A549 (cell line): ENCODE measurements around the gene NRXN3. TPM values are rescaled to one million over a fixed set of nuclear protein-coding genes. Genes with fewer than 3 reads are reported as not detected.
A peak's percentile ranks its signal among the peaks of the same experiment; 100 is the strongest.

Experiments
- ATAC-seq, 2 experiments: fragments of 200-7000 bp in 1 of 2; fragments of >200 bp in 1 of 2; cut with Nextera tagmentation in 1 of 2; cut with Tn5 transposase in 1 of 2; 3 replicates each; pipeline versions ENCODE4 v1.8.0 to v1.9.1; 2018 to 2020; ENCODE audit warnings: mild to moderate bottlenecking in 1 of 2, moderate library complexity in 1 of 2
- CTCF ChIA-PET: fragments of 300-600 bp; sonication (Branson Sonifier 250); formaldehyde crosslinking; extraction: SDS; loops from one replicate; lab custom pipeline; 2021; ENCODE audit warnings: antibody characterized with exemption, inconsistent platforms; lab: Yijun Ruan, JAX
- POLR2A ChIA-PET: fragments of 350-600 bp; formaldehyde crosslinking; extraction: SDS; loops from one replicate; lab custom pipeline; 2021; ENCODE audit warnings: antibody characterized with exemption, inconsistent platforms; lab: Yijun Ruan, JAX
- DNase-seq, 2 experiments: peaks; one replicate each; pipeline versions ENCODE4 v3.0.0 to v3.0.0-alpha.2; 2011 to 2016; ENCODE audit warnings: low read depth in 1 of 2, low spot score in 1 of 2
- FAIRE-seq: peaks from 2 replicates; lab custom pipeline; 2011; peaks lifted over from hg19 to GRCh38; lab: Jason Lieb, UNC
- H3K27ac ChIP-seq, 2 experiments: fragments of >200 bp; sonication (Bioruptor Twin); formaldehyde crosslinking; 3 replicates each; pipeline ENCODE4 v1.5.1; 2016 to 2017
- H3K4me1 ChIP-seq: fragments of >200 bp; sonication (Bioruptor Twin); formaldehyde crosslinking; 3 replicates; pipeline ENCODE4 v1.6.1; 2016
- H3K4me2 ChIP-seq: fragments of >200 bp; sonication (Bioruptor Twin); formaldehyde crosslinking; 3 replicates; pipeline ENCODE4 v1.6.1; 2016
- H3K4me3 ChIP-seq: fragments of >200 bp; sonication (Bioruptor Twin); formaldehyde crosslinking; 3 replicates; pipeline ENCODE4 v1.5.1; 2016
- H3K9me3 ChIP-seq: fragments of >200 bp; sonication (Bioruptor Twin); formaldehyde crosslinking; 3 replicates; pipeline ENCODE4 v1.6.1; 2016
- CEBPB ChIP-seq, 2 experiments: fragments of >200 bp in 1 of 2; sonication (Bioruptor Twin) in 1 of 2; formaldehyde crosslinking in 1 of 2; IDR thresholded peaks; 2 replicates each; pipeline ENCODE4 v1.6.1; 2012 to 2016
- CTCF ChIP-seq: fragments of >200 bp; sonication (Bioruptor Twin); formaldehyde crosslinking; IDR thresholded peaks from 3 replicates; pipeline ENCODE4 v1.5.1; 2016
- EHF ChIP-seq: fragments of 250-450 bp; sonication (Bioruptor Pico); IDR thresholded peaks from 2 replicates; pipeline ENCODE4 v1.5.0; 2020; ENCODE audit warnings: mild to moderate bottlenecking
- EP300 ChIP-seq, 2 experiments: fragments of >200 bp; sonication (Bioruptor Twin); formaldehyde crosslinking; IDR thresholded peaks; 2 replicates in 1 of 2; 3 replicates in 1 of 2; pipeline ENCODE4 v1.6.1; 2016 to 2017
- ESRRA ChIP-seq: fragments of 150-350 bp; IDR thresholded peaks from 2 replicates; pipeline ENCODE4 v1.6.1; 2014; ENCODE audit warnings: mild to moderate bottlenecking, low read length, borderline replicate concordance
- FOSL2 ChIP-seq, 2 experiments: fragments of 450-650 bp in 1 of 2; fragments of >200 bp in 1 of 2; sonication (Bioruptor Twin) in 1 of 2; formaldehyde crosslinking; IDR thresholded peaks; 2 replicates each; pipeline versions ENCODE4 v1.5.0 to v1.6.1; 2016 to 2020; ENCODE audit warnings: mild to moderate bottlenecking in 1 of 2, moderate library complexity in 1 of 2
- FOXS1 ChIP-seq: fragments of 250-450 bp; sonication (Bioruptor Pico); IDR thresholded peaks from 2 replicates; pipeline ENCODE4 v1.5.0; 2020; ENCODE audit warnings: mild to moderate bottlenecking, moderate library complexity
- HES2 ChIP-seq: fragments of >200 bp; sonication (Bioruptor Twin); formaldehyde crosslinking; IDR thresholded peaks from 2 replicates; pipeline ENCODE4 v1.6.1; 2016
- HOXA7 ChIP-seq: fragments of 250-450 bp; sonication (Bioruptor Pico); IDR thresholded peaks from 2 replicates; pipeline ENCODE4 v1.5.0; 2020; ENCODE audit warnings: mild to moderate bottlenecking, moderate library complexity
- KDM1A ChIP-seq: fragments of 200-600 bp; sonication (generic); IDR thresholded peaks from 2 replicates; pipeline ENCODE4 v1.6.1; 2016; ENCODE audit warnings: low read depth, mild to moderate bottlenecking
- NFE2L2 ChIP-seq: fragments of 150-350 bp; conservative IDR thresholded peaks from 2 replicates; pipeline ENCODE4 v1.6.1; 2014; ENCODE audit warnings: low read length
- NPAS2 ChIP-seq: fragments of 250-450 bp; sonication (Bioruptor Pico); IDR thresholded peaks from 2 replicates; pipeline ENCODE4 v1.8.0; 2022; ENCODE audit warnings: mild to moderate bottlenecking, moderate library complexity, borderline replicate concordance
- NR3C1 ChIP-seq: fragments of >200 bp; sonication (Bioruptor Twin); formaldehyde crosslinking; IDR thresholded peaks from 3 replicates; pipeline ENCODE4 v1.6.1; 2017
- POLR2A ChIP-seq: IDR thresholded peaks from 2 replicates; pipeline ENCODE4 v1.6.1; 2012; ENCODE audit warnings: mild to moderate bottlenecking, low read length
- REST ChIP-seq: fragments of 200-600 bp; sonication (generic); IDR thresholded peaks from 2 replicates; pipeline ENCODE4 v1.6.1; 2016; ENCODE audit warnings: antibody characterized with exemption, mild to moderate bottlenecking, moderate library complexity
- RFX5 ChIP-seq: fragments of 450-650 bp; IDR thresholded peaks from 2 replicates; pipeline ENCODE4 v1.7.1; 2014; ENCODE audit warnings: antibody characterized with exemption, mild to moderate bottlenecking, moderate library complexity
- ZC3H11A ChIP-seq: fragments of 450-650 bp; IDR thresholded peaks from 2 replicates; pipeline ENCODE4 v1.6.1; 2014; ENCODE audit warnings: antibody characterized with exemption, mild to moderate bottlenecking
- WGBS: methylation state at CpG from one replicate; pipeline ENCODE4 v1.1.6; 2017; ENCODE audit errors: missing lambda C conversion rate; 5-methylcytosine and 5-hydroxymethylcytosine counted together
- polyA plus RNA-seq, 4 experiments: library from polyadenylated mRNA; depleted of rRNA in 3 of 4; stranded (reverse); fragments of >200 nt; fragmentation: RNase III in 1 of 4; extraction: RNeasy Plus Mini Kit Qiagen cat#74134 plus additional on column Dnase treatment in 1 of 4; gene quantifications; 2 replicates in 3 of 4; 3 replicates in 1 of 4; pipeline ENCODE4 v1.2.3, GENCODE V29; 2011 to 2017
- TF ChIP-seq, protein P1 (sequence below): fragments of 150-350 bp; IDR thresholded peaks from 2 replicates; pipeline ENCODE4 v1.6.1; 2014; ENCODE audit warnings: low read depth, mild to moderate bottlenecking, low read length
- TF ChIP-seq, protein P2 (sequence below): fragments of >200 bp; sonication (Bioruptor Twin); formaldehyde crosslinking; IDR thresholded peaks from 3 replicates; pipeline ENCODE4 v1.6.1; 2016

NRXN3 gene
- polyA plus RNA-seq, 2 of the 4 experiments (the other 2 are of a cell fraction): 0.62 to 2.3 TPM

- WGBS: 64% methylated on average over 3 of the region's 3 CpGs
- Histone ChIP-seq H3K27ac (peak overlapping the region in 1 of 2 experiments; percentile 37; a peak in 3 of 6 replicates), H3K9me3 (no peaks in the 10 kb centered on the region), H3K4me3 (no peak overlapping the region), H3K4me2 (0 out of 3 replicates have a peak overlapping the region, but pooled peaks have one; percentile 16), H3K4me1 (peaks cover 29% of the 10 kb centered on the region)
- CTCF ChIA-PET: no interaction called here
- ATAC-seq: no peak
- no peak for DNase-seq
- FAIRE-seq: no peak
- POLR2A ChIA-PET: no interaction called here
- no peak for TF ChIP-seq HES2
These were observed 1408.3 kb downstream of the NRXN3 start for GRCh38 chr14:79578470-79578869.

GRCh38 chr14:79580414-79580813, 1410.2 kb downstream of the NRXN3 start:
- H3K4me3 ChIP-seq: no peak overlapping the region
- no peak for DNase-seq
- H3K9me3 ChIP-seq: no peaks in the 10 kb centered on the region
- no peak for ATAC-seq
- POLR2A ChIA-PET: no interaction called here
- H3K4me2 ChIP-seq: no peak overlapping the region
- no peak for FAIRE-seq
- TF ChIP-seq EHF (CRISPR knock-in tag) (no peak), HOXA7 (CRISPR knock-in tag) (no peak), ZC3H11A (no peak), CTCF (no peak), FOXS1 (CRISPR knock-in tag) (no peak), REST (no peak), NFE2L2 (no peak), ESRRA (no peak), RFX5 (no peak), KDM1A (no peak), NR3C1 (no peak), EP300 (IDR thresholded peaks at IDR 0.05) (no peak), POLR2A (no peak), NPAS2 (CRISPR knock-in tag) (no peak), FOSL2 (IDR thresholded peaks at IDR 0.05) (no peak), FOSL2 (CRISPR knock-in tag; IDR thresholded peaks at IDR 0.05) (no peak), CEBPB (IDR thresholded peaks at IDR 0.05) (no peak)
- TF ChIP-seq, protein P1, sequence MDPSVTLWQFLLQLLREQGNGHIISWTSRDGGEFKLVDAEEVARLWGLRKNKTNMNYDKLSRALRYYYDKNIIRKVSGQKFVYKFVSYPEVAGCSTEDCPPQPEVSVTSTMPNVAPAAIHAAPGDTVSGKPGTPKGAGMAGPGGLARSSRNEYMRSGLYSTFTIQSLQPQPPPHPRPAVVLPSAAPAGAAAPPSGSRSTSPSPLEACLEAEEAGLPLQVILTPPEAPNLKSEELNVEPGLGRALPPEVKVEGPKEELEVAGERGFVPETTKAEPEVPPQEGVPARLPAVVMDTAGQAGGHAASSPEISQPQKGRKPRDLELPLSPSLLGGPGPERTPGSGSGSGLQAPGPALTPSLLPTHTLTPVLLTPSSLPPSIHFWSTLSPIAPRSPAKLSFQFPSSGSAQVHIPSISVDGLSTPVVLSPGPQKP: no peak
- TF ChIP-seq, protein P2, sequence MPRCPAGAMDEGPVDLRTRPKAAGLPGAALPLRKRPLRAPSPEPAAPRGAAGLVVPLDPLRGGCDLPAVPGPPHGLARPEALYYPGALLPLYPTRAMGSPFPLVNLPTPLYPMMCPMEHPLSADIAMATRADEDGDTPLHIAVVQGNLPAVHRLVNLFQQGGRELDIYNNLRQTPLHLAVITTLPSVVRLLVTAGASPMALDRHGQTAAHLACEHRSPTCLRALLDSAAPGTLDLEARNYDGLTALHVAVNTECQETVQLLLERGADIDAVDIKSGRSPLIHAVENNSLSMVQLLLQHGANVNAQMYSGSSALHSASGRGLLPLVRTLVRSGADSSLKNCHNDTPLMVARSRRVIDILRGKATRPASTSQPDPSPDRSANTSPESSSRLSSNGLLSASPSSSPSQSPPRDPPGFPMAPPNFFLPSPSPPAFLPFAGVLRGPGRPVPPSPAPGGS: no peak
- H3K27ac ChIP-seq: peak overlapping the region in 1 of 2 experiments; percentile 59; a peak in 1 of 6 replicates
- 38% methylated on average over 2 of the region's 2 CpGs for WGBS
- CTCF ChIA-PET: no interaction called here
- peaks cover 49% of the 10 kb centered on the region for H3K4me1 ChIP-seq
